Upper lobe of left lung (tissue), 4 donors: ENCODE data around the gene EPHA4.

Experiments
- POLR2A ChIP-seq, 4 donors: fragments of 450-650 bp; IDR thresholded peaks; one replicate each; pipeline ENCODE4 v1.5.1; 2016 to 2017; ENCODE audit warnings: antibody characterized with exemption in 4 of 4, mild to moderate bottlenecking in 2 of 4
- POLR2AphosphoS5 ChIP-seq, 2 donors: sonication (generic); formaldehyde crosslinking; IDR thresholded peaks; one replicate each; pipeline ENCODE4 v1.5.1; 2017; ENCODE audit warnings: antibody characterized with exemption in 2 of 2
- TF ChIP-seq, protein P1 (sequence below), 6 experiments: fragments of 450-650 bp in 4 of 6; fragments of 200-600 bp in 2 of 6; sonication (generic) in 2 of 6; IDR thresholded peaks; one replicate each; pipeline ENCODE4 v1.5.1; 2016 to 2019; ENCODE audit warnings: antibody characterized with exemption in 6 of 6

DNA sequence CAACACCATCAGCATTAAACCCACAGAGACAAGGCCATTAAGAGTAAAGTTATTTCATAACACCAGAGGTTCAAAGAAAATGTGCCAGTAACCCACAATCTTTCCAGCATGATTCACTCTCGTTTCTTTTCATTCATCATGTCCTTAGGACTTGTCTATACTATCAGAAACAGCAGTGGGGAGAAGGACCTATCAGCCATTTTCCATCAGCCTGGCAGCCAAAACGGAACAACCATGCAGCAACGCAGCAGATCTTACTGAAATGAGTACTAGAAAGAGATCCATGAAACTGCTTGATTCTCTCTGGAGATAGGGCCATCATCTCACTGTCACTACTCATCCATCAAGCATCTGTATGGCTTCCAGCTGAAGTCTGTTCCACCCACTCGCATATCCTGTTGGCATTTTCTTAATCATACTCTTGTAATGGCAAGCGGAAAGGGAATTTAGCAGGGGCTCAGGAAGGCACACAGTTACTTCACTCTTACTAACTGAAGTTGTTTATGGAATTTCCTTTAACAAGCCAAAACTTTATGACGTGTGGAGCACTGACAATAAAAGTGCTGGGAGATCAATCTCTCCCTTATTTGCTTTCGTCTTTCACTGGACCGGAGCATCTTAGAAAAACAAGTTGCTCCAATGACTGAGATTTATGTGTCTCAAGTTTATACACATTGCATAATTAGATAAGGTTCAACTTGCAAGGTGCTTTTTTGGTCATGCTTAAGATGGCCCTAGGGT, 69.7 kb downstream of the EPHA4 start:
- TF ChIP-seq, protein P1, sequence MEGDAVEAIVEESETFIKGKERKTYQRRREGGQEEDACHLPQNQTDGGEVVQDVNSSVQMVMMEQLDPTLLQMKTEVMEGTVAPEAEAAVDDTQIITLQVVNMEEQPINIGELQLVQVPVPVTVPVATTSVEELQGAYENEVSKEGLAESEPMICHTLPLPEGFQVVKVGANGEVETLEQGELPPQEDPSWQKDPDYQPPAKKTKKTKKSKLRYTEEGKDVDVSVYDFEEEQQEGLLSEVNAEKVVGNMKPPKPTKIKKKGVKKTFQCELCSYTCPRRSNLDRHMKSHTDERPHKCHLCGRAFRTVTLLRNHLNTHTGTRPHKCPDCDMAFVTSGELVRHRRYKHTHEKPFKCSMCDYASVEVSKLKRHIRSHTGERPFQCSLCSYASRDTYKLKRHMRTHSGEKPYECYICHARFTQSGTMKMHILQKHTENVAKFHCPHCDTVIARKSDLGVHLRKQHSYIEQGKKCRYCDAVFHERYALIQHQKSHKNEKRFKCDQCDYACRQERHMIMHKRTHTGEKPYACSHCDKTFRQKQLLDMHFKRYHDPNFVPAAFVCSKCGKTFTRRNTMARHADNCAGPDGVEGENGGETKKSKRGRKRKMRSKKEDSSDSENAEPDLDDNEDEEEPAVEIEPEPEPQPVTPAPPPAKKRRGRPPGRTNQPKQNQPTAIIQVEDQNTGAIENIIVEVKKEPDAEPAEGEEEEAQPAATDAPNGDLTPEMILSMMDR (IDR thresholded peaks at IDR 0.05) = no peak
- no peak for TF ChIP-seq POLR2A (IDR thresholded peaks at IDR 0.05)
- no peak for TF ChIP-seq POLR2AphosphoS5 (IDR thresholded peaks at IDR 0.05)
